C4-2B (cell line): Measurements from ENCODE around the gene TYMP.

Experiments
- ZFX ChIP-seq: fragments of 450-650 bp; IDR thresholded peaks from 2 replicates; pipeline ENCODE4 v1.6.1; 2017
- TF ChIP-seq, protein P1 (sequence below): fragments of 450-650 bp; conservative IDR thresholded peaks from 2 replicates; pipeline ENCODE4 v1.5.1; 2017; ENCODE audit warnings: mild to moderate bottlenecking

DNA sequence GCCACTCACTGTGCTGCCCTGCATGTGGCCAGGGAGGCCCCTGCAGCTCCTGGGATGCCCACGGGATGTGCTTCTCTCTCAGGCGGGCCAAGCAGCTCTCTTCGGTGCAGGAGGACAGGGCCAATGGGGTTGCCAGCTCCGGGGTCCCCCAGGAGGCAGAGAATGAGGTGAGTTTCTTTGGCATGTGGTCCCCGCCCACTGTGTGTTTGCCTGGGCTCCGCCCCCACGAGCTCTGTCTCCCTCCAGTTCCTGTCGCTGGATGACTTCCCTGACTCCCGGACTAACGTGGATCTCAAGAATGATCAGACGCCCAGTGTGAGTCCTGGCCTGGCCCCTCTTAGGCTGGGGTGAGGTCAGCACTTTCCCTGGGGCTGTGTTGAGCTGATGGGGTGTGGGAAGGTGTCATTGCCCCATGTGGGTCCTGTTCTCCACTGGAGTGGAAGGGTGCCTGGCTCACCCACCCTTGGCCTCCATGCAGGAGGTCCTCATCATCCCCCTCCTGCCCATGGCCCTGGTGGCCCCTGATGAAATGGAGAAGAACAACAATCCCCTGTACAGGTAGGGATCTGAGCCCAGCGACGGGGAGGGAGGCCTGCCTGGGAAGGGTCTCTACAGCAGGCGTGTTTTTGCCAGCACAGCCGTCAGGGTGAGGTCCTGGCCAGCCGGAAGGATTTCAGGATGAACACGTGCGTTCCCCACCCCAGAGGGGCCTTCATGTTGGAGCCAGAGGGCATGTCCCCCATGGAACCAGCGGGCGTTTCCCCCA is 12.1 kb downstream of the TYMP start:
- TF ChIP-seq ZFX, result no peak
- TF ChIP-seq, protein P1, sequence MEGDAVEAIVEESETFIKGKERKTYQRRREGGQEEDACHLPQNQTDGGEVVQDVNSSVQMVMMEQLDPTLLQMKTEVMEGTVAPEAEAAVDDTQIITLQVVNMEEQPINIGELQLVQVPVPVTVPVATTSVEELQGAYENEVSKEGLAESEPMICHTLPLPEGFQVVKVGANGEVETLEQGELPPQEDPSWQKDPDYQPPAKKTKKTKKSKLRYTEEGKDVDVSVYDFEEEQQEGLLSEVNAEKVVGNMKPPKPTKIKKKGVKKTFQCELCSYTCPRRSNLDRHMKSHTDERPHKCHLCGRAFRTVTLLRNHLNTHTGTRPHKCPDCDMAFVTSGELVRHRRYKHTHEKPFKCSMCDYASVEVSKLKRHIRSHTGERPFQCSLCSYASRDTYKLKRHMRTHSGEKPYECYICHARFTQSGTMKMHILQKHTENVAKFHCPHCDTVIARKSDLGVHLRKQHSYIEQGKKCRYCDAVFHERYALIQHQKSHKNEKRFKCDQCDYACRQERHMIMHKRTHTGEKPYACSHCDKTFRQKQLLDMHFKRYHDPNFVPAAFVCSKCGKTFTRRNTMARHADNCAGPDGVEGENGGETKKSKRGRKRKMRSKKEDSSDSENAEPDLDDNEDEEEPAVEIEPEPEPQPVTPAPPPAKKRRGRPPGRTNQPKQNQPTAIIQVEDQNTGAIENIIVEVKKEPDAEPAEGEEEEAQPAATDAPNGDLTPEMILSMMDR, result no peak
